K562 (cell line): ENCODE data around the gene CCR2. TPM values are rescaled to one million over a fixed set of nuclear protein-coding genes. Genes with fewer than 3 reads are reported as not detected.

Experiments used
- ATAC-seq: fragments of 200-7000 bp; cut with Tn5 transposase; 3 replicates; pipeline ENCODE4 v1.9.1; 2020; ENCODE audit warnings: moderate library complexity
- BruUV-seq: library from RNA; stranded (reverse); fragments of 400-500 nt; replicated peaks from 2 replicates; lab custom pipeline; 2021; lab: Mats Ljungman, UMichigan
- CTCF ChIA-PET: fragments of 300-600 bp; formaldehyde crosslinking; extraction: SDS; loops from one replicate; lab custom pipeline; 2021; ENCODE audit warnings: low intra/inter-chr PET ratio; lab: Yijun Ruan, JAX
- POLR2A ChIA-PET: fragments of 300-600, 350-650 bp; sonication (Branson Sonifier 250); formaldehyde crosslinking; extraction: SDS; loops from one replicate; lab custom pipeline; 2021; ENCODE audit warnings: antibody characterized with exemption, inconsistent platforms; lab: Yijun Ruan, JAX
- DNase-seq, 4 experiments: peaks; one replicate each; pipeline versions ENCODE4 v3.0.0 to v3.0.0-alpha.2; 2011 to 2018; ENCODE audit warnings: low spot score in 3 of 4, mixed read lengths in 3 of 4; ENCODE audit errors: extremely low read depth in 1 of 4
- FAIRE-seq: peaks from 2 replicates; lab custom pipeline; 2011; peaks lifted over from hg19 to GRCh38; lab: Jason Lieb, UNC
- H2AFZ ChIP-seq: 2 replicates; pipeline ENCODE4 v1.6.0; 2011; ENCODE audit warnings: low read depth, low read length, control low read depth, inconsistent platforms
- H3K27ac ChIP-seq: fragments of 200-600 bp; 3 replicates; pipeline ENCODE4 v1.8.0; 2011; ENCODE audit warnings: low read depth, mild to moderate bottlenecking, control low read depth, inconsistent platforms, low read length, moderate library complexity, mixed read lengths; ENCODE audit errors: extremely low read depth
- H3K27me3 ChIP-seq, 2 experiments: fragments of 300-600 bp in 1 of 2; 2 replicates in 1 of 2; 3 replicates in 1 of 2; pipeline versions ENCODE4 v1.6.0 to v1.8.0; 2011; ENCODE audit warnings: inconsistent platforms in 2 of 2, low read length in 2 of 2, mild to moderate bottlenecking in 1 of 2, mixed read lengths in 1 of 2, moderate library complexity in 1 of 2; ENCODE audit not compliant: control insufficient read depth in 2 of 2, insufficient read depth in 2 of 2
- H3K36me3 ChIP-seq: fragments of 300-600 bp; 3 replicates; pipeline ENCODE4 v1.8.0; 2011; ENCODE audit warnings: mild to moderate bottlenecking, low read length, inconsistent platforms; ENCODE audit not compliant: control insufficient read depth, insufficient read depth
- H3K4me1 ChIP-seq, 2 experiments: fragments of 200-600 bp in 1 of 2; replicated peaks in 1 of 2; 2 replicates in 1 of 2; 3 replicates in 1 of 2; pipeline versions ENCODE4 v1.5.1 to v1.8.0; 2011; ENCODE audit warnings: inconsistent platforms in 2 of 2, low read length in 2 of 2, mild to moderate bottlenecking in 1 of 2, mixed read lengths in 1 of 2, moderate library complexity in 1 of 2; ENCODE audit not compliant: control insufficient read depth in 2 of 2, insufficient read depth in 2 of 2
- H3K4me2 ChIP-seq: 2 replicates; pipeline ENCODE4 v1.6.1; 2011; ENCODE audit warnings: low read length, control low read depth, inconsistent platforms, mixed read lengths; ENCODE audit not compliant: insufficient read depth
- H3K4me3 ChIP-seq: fragments of 200-600 bp; sonication (generic), shearing (Covaris generic); 2 replicates; pipeline ENCODE4 v1.5.1; 2016; ENCODE audit warnings: control low read depth, inconsistent platforms
- H3K79me2 ChIP-seq: fragments of 200-600 bp; 3 replicates; pipeline ENCODE4 v1.8.0; 2011; ENCODE audit warnings: low read length, inconsistent platforms; ENCODE audit not compliant: control insufficient read depth, insufficient read depth
- H3K9ac ChIP-seq, 2 experiments: 2 replicates each; pipeline versions ENCODE4 v1.6.0 to v1.6.1; 2011; ENCODE audit warnings: low read depth in 2 of 2, low read length in 2 of 2, control low read depth in 1 of 2, inconsistent platforms in 1 of 2, mild to moderate bottlenecking in 1 of 2, mixed read lengths in 1 of 2; ENCODE audit not compliant: insufficient read depth in 1 of 2
- H3K9me1 ChIP-seq: one replicate; pipeline ENCODE4 v1.6.0; 2011; ENCODE audit warnings: inconsistent platforms, mild to moderate bottlenecking, low read length, moderate library complexity; ENCODE audit not compliant: control insufficient read depth, insufficient read depth
- H3K9me3 ChIP-seq: replicated peaks from 2 replicates; pipeline ENCODE4 v1.5.1; 2011; ENCODE audit warnings: low read depth, low read length, inconsistent platforms; ENCODE audit not compliant: control insufficient read depth, insufficient read depth
- H4K20me1 ChIP-seq: replicated peaks from 2 replicates; pipeline ENCODE4 v1.6.1; 2011; ENCODE audit warnings: low read length, inconsistent platforms, mixed read lengths; ENCODE audit not compliant: control insufficient read depth, insufficient read depth
- MBD2 ChIP-seq: sonication (generic); IDR thresholded peaks from 2 replicates; pipeline ENCODE4 v1.6.1; 2016; ENCODE audit warnings: low read depth, borderline replicate concordance
- NR2F6 ChIP-seq: fragments of 450-650 bp; formaldehyde crosslinking; IDR thresholded peaks from 2 replicates; pipeline ENCODE4 v1.4.0; 2020; ENCODE audit warnings: mild to moderate bottlenecking
- NUFIP1 ChIP-seq: fragments of 450-650 bp; IDR thresholded peaks from 2 replicates; pipeline ENCODE4 v1.6.1; 2018; ENCODE audit not compliant: partially characterized antibody
- SMARCA5 ChIP-seq: fragments of 450-650 bp; IDR thresholded peaks from 2 replicates; pipeline ENCODE4 v1.6.1; 2016
- ZBTB17 ChIP-seq: fragments of 450-650 bp; formaldehyde crosslinking; IDR thresholded peaks from 2 replicates; pipeline ENCODE4 v1.4.0; 2020; ENCODE audit warnings: mild to moderate bottlenecking
- ZNF133 ChIP-seq: fragments of 250-450 bp; sonication (Bioruptor Pico); IDR thresholded peaks from 2 replicates; pipeline ENCODE4 v1.4.0; 2020; ENCODE audit warnings: mild to moderate bottlenecking
- ZNF197 ChIP-seq: fragments of 200-800 bp; sonication (Bioruptor generic); IDR thresholded peaks from 2 replicates; pipeline ENCODE4 v1.6.1; 2016; ENCODE audit warnings: low read depth, missing genetic modification characterization, missing compliant biosample characterization
- ZNF3 ChIP-seq: fragments of 250-450 bp; sonication (Bioruptor Pico); IDR thresholded peaks from 2 replicates; pipeline ENCODE4 v1.5.0; 2021; ENCODE audit warnings: mild to moderate bottlenecking, moderate library complexity
- WGBS: fragments of 100-300 bp; shearing (Covaris generic); methylation state at CpG from one replicate; pipeline ENCODE4 v1.1.6; 2016; ENCODE audit warnings: low coverage, mixed read lengths; ENCODE audit not compliant: insufficient coverage; ENCODE audit errors: missing lambda C conversion rate; 5-methylcytosine and 5-hydroxymethylcytosine counted together
- in situ Hi-C: fragments of 300-500 bp; cut with MboI; formaldehyde crosslinking; loops from 4 replicates; pipeline ENCODE4 v1.15.0; 2018; ENCODE audit warnings: inconsistent platforms, mixed read lengths
- intact Hi-C: fragments of 100-400 bp; cut with micrococcal nuclease; formaldehyde crosslinking; loops from 2 replicates; pipeline ENCODE4 v1.14.2; 2022
- polyA plus RNA-seq, 8 experiments: library from polyadenylated mRNA; depleted of rRNA in 4 of 8; stranded (reverse) in 5 of 8; unstranded in 3 of 8; fragments of >200 nt; fragmentation: Nextera tagmentation in 2 of 8; fragmentation: Illumina TruSeq in 1 of 8; extraction: Ambion mirVana in 2 of 8; extraction: Trizol in 1 of 8; gene quantifications; 2 replicates each; pipeline versions ENCODE4 v1.2.1 to v1.2.3, GENCODE V29; 2011 to 2014; ENCODE audit warnings: inconsistent platforms in 1 of 8, missing spikeins in 1 of 8
- total RNA-seq, 7 experiments: library from RNA; depleted of rRNA in 6 of 7; stranded (reverse); fragments of >200 nt in 6 of 7; fragmentation: Illumina TruSeq in 2 of 7; extraction: Trizol in 2 of 7; gene quantifications; 2 replicates each; pipeline versions ENCODE4 v1.2.1 to v1.2.3, GENCODE V29; 2011 to 2021; ENCODE audit warnings: low replicate concordance in 1 of 7
- TF ChIP-seq, protein P1 (sequence below): sonication (generic); formaldehyde crosslinking; IDR thresholded peaks from 2 replicates; pipeline ENCODE4 v1.8.1; 2023; ENCODE audit warnings: mild to moderate bottlenecking, missing genetic modification reagents

The CCR2 gene
- total and polyA plus RNA-seq, 9 of the 15 experiments (the other 6 are each of a cell fraction or from before 2014, with no cell fraction given) = not detected

- no TSS peak for BruUV-seq
- H3K4me3 ChIP-seq = no peak overlapping the region
These were observed 2.3 kb upstream of the CCR2 start for GRCh38 chr3:46351646-46352045.

More at GRCh38 chr3:46351646-46352045, 2.3 kb upstream of the CCR2 start:
- Histone ChIP-seq H3K36me3 (no peaks in the 10 kb centered on the region), H4K20me1 (no peaks in the 10 kb centered on the region), H2AFZ (no peak overlapping the region), H3K27me3 (peaks cover 5 to 14% of the 10 kb centered on the region in 2 experiments; a peak in 3 of 5 replicates), H3K4me1 (no peaks in the 10 kb centered on the region), H3K27ac (no peak overlapping the region), H3K9me3 (no peaks in the 10 kb centered on the region), H3K9me1 (no peaks in the 10 kb centered on the region), H3K4me2 (no peak overlapping the region), H3K79me2 (no peaks in the 10 kb centered on the region), H3K9ac (no peak overlapping the region)
- TF ChIP-seq, protein P1, sequence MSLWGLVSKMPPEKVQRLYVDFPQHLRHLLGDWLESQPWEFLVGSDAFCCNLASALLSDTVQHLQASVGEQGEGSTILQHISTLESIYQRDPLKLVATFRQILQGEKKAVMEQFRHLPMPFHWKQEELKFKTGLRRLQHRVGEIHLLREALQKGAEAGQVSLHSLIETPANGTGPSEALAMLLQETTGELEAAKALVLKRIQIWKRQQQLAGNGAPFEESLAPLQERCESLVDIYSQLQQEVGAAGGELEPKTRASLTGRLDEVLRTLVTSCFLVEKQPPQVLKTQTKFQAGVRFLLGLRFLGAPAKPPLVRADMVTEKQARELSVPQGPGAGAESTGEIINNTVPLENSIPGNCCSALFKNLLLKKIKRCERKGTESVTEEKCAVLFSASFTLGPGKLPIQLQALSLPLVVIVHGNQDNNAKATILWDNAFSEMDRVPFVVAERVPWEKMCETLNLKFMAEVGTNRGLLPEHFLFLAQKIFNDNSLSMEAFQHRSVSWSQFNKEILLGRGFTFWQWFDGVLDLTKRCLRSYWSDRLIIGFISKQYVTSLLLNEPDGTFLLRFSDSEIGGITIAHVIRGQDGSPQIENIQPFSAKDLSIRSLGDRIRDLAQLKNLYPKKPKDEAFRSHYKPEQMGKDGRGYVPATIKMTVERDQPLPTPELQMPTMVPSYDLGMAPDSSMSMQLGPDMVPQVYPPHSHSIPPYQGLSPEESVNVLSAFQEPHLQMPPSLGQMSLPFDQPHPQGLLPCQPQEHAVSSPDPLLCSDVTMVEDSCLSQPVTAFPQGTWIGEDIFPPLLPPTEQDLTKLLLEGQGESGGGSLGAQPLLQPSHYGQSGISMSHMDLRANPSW (CRISPR knock-in tag) = no peak
- no peak for TF ChIP-seq NUFIP1
- TF ChIP-seq NR2F6 (CRISPR knock-in tag) = no peak
- TF ChIP-seq MBD2 = no peak
- TF ChIP-seq ZNF197 (CRISPR knock-in tag) = no peak
- no peak for TF ChIP-seq SMARCA5
- TF ChIP-seq ZNF133 (CRISPR knock-in tag) = no peak
- no peak for TF ChIP-seq ZNF3 (CRISPR knock-in tag)
- TF ChIP-seq ZBTB17 (CRISPR knock-in tag) = no peak
- in situ Hi-C loops (no loop called here), intact Hi-C loops (no loop called here)
- ChIA-PET POLR2A (interaction anchor here (1.0 to 1.2 kb wide), 2 partner anchors 10 to 15 kb away, joined by 3 to 6 read pairs; no protein-coding TSS in a partner anchor), CTCF (no interaction called here)
- WGBS = 1% methylated on average over 3 of the region's 3 CpGs
- FAIRE-seq (no peak), DNase-seq (no peak), ATAC-seq (no peak)
